GM19099 (cell line): ENCODE data around the gene FHOD3.

Source experiments
- POLR2A ChIP-seq: IDR thresholded peaks from 3 replicates; pipeline ENCODE4 v1.6.1; 2011; ENCODE audit warnings: low read depth; ENCODE audit not compliant: insufficient read length; ENCODE audit errors: extremely low read depth

The FHOD3 gene

DNA sequence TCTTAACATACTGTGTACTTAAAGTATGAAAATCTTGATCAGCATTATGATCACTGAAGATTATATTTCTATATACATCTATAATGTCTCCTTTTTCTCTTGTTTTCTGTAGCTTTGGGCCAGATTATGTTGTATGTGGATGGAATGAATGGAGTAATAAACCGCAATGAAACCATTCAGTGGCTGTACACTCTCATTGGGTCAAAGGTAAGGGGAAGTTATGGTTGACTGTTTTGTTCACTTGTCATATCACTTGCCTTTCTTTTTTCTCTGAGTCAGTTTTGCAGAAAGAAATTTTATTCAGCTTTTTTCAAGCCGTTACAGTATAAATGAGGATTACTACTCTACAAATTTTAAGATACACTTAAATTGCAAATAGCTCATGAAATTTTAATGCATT is 278.8 kb downstream of the FHOD3 start:
- TF ChIP-seq POLR2A: no peak

GRCh38 chr18:36578871-36579710 is 281.6 kb downstream of the FHOD3 start:
- no peak for TF ChIP-seq POLR2A

DNA sequence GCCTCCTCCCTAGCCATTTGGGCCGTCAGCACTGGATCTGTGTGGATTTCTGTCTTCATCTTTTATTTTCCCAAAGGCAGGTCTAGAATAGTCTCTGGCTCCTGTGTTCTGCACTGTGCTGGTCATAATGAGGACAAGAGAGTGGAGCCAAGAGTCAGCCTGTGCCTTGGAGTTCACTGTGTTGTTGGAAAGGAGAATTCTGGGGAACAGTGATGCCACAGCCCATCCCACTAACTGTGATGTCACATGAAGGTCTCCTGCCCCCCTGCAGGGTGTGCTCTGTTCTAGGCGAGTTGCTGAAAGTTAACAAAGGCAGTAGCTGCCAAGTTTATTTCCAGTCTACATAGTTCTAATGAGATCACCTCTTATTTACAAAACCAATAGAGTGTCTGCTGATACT is 282.8 kb downstream of the FHOD3 start:
- TF ChIP-seq POLR2A: no peak

- TF ChIP-seq POLR2A: no peak
Measured at GRCh38 chr18:36580874-36581750, 283.6 kb downstream of the FHOD3 start.

- TF ChIP-seq POLR2A: no peak
Measured at GRCh38 chr18:36582988-36583745, 285.7 kb downstream of the FHOD3 start.

DNA sequence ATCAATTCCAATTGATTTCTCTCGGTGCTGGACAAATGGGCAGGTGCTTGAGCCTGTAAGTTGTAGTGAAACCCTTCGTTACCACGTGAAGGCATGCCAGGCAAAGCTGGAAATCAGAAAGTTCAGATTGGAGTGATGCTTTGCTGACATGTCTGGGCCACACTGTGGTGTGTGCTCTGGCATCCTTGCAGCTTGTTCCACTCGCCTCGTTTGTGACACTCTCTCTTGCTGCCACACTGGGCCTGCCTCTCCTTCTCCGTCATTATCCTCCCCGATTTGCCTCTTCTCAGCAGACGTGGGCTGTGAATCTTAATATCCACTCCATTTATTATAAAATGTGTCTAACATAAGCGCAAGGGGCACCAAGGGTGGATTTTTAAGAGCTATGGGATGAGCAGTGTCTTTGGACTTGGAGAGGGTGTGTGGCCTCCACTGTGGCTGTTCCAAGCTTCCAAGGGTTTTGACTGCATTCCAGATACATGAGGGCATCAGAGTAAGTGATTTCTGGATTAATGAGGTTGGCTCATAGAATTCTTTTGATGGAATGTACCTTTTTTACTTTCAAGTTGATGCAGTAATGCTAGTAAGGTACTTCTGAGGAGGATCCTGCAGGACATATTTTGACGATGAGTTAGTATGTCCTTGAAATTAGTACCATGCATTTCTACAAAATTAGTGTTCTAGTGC is 292.5 kb downstream of the FHOD3 start:
- no peak for TF ChIP-seq POLR2A

DNA sequence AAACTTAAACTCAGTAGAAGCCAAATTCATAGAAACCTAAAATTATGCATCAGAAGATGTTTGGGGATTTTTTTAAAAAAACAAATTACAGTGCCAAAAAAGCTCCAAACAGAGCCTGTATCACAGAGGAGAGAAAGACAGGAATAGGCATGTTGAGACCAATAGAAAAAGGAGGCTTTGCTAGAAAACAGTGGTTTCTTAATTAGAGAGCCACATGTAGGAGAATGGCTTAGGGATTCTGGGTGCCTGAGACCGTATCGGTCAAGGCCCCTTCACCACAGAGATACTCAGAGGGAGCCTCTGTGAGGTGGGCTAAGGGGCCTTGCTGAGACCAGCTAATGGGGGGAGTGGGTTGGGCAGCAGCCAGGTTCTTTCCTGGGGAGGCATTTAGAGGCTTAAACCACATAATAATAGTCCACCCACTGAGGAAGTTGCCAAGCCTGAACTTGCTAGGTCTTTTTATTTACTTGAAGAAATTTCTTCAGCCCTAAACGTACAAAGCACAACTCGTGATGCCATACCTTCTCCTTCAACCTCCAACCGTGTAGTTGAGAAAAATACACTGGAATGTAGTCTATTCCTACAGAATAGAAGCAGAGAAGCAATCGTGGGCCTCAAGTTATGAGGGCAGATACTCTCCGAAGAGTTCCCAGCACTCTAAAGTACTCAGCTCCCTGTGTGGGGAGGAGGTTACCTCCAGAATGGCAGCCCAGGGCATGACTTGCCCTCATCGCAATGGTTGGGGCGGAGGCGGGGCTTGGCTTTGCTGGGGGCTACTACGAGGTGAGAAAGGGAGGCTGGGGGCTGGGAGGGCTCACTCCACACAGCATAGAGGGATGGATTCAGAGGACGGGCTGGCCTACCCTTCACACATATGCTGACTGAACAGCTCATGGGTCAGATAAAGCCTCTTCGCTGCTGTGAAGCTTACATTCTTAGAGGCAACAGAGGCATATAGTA is 293.4 kb downstream of the FHOD3 start:
- TF ChIP-seq POLR2A: no peak

DNA sequence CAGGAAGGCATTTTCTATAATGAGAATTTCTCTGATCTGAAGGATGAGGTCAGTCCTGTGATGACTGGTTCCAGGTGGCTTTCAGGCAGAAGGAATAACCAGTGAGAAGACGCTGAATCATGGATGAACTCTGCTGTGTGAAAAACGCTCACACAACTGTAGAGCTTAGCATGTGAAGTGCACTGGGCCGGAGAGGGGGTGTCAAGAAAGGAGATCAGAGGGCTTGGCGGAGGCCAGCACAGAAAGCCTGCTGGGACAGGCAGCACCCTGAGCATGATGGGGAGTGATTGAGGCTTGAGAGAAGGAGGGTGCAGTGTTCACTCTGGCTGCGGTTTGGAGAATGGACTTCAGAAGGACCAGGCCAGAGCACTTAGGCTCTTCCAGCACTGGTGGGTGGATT is 294.8 kb downstream of the FHOD3 start:
- no peak for TF ChIP-seq POLR2A

- TF ChIP-seq POLR2A: no peak
Measured at GRCh38 chr18:36593001-36593400, 295.5 kb downstream of the FHOD3 start.

GRCh38 chr18:36593641-36594040 is 296.1 kb downstream of the FHOD3 start:
- TF ChIP-seq POLR2A: no peak

DNA sequence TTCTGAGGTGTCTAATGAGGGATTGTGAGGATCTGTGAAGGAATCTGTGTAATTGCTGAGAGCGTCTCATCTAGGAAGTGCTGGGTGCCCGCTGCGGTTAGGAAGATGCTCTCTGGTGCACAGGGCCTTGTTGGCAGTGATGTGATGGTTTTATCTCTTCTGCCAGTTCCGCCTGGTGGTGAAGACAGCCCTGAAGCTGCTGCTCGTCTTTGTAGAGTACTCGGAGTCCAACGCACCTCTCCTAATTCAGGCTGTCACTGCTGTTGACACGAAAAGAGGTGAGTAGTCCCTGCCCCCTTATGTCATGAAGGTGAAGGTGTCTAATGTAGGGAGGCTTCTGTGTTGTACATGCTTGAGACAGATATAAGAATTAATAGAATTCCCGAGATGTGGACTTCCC is 297.1 kb downstream of the FHOD3 start:
- TF ChIP-seq POLR2A: no peak

DNA sequence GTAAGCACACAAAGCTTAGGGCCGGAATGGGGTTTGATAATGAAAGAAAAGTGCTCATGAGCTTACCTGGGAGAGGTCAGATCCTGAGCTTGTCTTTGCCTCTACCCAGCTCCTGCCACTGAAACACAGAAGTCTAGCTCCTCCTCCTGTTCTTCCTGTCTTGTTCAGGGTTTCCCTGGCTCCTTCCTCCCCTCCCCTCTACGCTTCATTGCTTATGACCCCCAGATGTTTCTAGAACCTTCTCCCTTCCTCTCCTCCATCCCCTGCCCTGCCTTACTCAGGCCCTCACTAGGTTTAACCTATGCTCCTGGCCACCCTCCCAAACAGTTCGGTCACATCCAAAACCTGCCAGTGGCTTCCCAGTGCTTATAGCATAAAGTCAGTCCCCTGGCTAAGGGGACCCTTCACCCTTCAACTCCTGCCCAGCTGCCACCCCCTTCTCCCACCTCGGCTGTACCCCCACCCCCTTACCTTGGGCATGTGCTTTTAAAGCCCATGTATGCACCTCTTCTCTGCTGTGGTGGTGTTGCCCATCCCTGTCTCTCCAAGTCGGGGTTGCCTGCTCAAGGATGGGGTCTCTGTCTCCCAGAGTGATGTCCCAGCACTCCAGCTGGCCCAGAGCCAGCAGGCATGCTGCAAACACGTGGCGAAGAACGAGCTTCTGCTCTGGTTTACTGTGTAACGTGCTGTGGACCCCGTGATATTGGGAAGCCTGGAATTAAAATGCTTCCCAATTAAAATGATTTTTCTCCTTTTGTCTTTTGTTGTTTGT is 297.7 kb downstream of the FHOD3 start:
- no peak for TF ChIP-seq POLR2A

- no peak for TF ChIP-seq POLR2A
Measured at GRCh38 chr18:36595818-36596215, 298.3 kb downstream of the FHOD3 start.

DNA sequence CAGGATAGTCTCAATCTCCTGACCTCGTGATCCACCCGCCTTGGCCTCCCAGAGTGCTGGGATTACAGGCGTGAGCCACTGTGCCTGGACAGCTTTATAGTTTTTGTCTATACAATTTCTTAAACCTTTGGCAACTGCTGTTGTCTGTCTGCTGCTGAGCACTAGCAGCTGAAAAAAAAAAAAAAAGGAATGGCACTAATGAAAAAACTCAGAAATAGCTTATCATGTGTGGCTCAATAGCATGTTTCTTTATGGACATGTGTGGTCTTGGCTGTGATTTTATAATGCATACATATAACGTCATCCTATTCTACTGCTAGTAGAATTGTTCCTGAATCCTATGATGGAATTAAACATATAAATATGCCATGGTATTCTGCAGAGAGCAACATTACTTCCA is 300.1 kb downstream of the FHOD3 start:
- TF ChIP-seq POLR2A: no peak
